Effector memory CD4-positive, alpha-beta T cell (primary cell): ENCODE measurements around the gene IL1RAPL2.

Source experiments
- DNase-seq, 3 donors: peaks; one replicate each; pipeline ENCODE4 v3.0.0-alpha.2; 2020
- H3K27ac ChIP-seq: 2 replicates; pipeline ENCODE4 v1.7.0; 2013; ENCODE audit warnings: mild to moderate bottlenecking, low read length, moderate library complexity; ENCODE audit not compliant: insufficient read depth, poor library complexity, severe bottlenecking
- H3K27me3 ChIP-seq: replicated peaks from 2 replicates; pipeline ENCODE4 v1.7.0; 2013; ENCODE audit warnings: mild to moderate bottlenecking, low read length; ENCODE audit not compliant: insufficient read depth, control insufficient read depth, poor library complexity, severe bottlenecking
- H3K36me3 ChIP-seq: 2 replicates; pipeline ENCODE4 v1.7.0; 2013; ENCODE audit warnings: mild to moderate bottlenecking, low read length, moderate library complexity; ENCODE audit not compliant: control insufficient read depth, insufficient read depth
- H3K4me1 ChIP-seq: 2 replicates; pipeline ENCODE4 v1.7.0; 2013; ENCODE audit warnings: low read length, mild to moderate bottlenecking; ENCODE audit not compliant: control insufficient read depth, insufficient read depth, poor library complexity, severe bottlenecking
- H3K4me3 ChIP-seq: 2 replicates; pipeline ENCODE4 v1.7.0; 2013; ENCODE audit warnings: low read length, low read depth, mild to moderate bottlenecking; ENCODE audit not compliant: insufficient read depth, poor library complexity, severe bottlenecking
- H3K9me3 ChIP-seq: 2 replicates; pipeline ENCODE4 v1.7.0; 2013; ENCODE audit warnings: mild to moderate bottlenecking, low read length, moderate library complexity; ENCODE audit not compliant: control insufficient read depth

The IL1RAPL2 gene

GRCh38 chrX:104568304-104568915, 2.4 kb downstream of the IL1RAPL2 start:
- DNase-seq, result no peak
- H3K27me3 ChIP-seq, result peaks cover 4% of the 10 kb centered on the region
- H3K4me1 ChIP-seq, result no peaks in the 10 kb centered on the region
- H3K9me3 ChIP-seq, result no peaks in the 10 kb centered on the region
- H3K36me3 ChIP-seq, result no peaks in the 10 kb centered on the region
- H3K4me3 ChIP-seq, result no peak overlapping the region
- H3K27ac ChIP-seq, result no peak overlapping the region

GRCh38 chrX:104618106-104618895, 52.3 kb downstream of the IL1RAPL2 start:
- DNase-seq, result no peak
- Histone ChIP-seq H3K4me3 (no peak overlapping the region), H3K27me3 (no peaks in the 10 kb centered on the region), H3K36me3 (no peaks in the 10 kb centered on the region), H3K4me1 (no peaks in the 10 kb centered on the region), H3K9me3 (no peaks in the 10 kb centered on the region), H3K27ac (no peak overlapping the region)

GRCh38 chrX:104621781-104622180, 55.8 kb downstream of the IL1RAPL2 start:
- no peak overlapping the region for H3K4me3 ChIP-seq
- DNase-seq, result no peak
- no peaks in the 10 kb centered on the region for H3K36me3 ChIP-seq

GRCh38 chrX:104641176-104641575, 75.2 kb downstream of the IL1RAPL2 start:
- Histone ChIP-seq H3K9me3 (no peaks in the 10 kb centered on the region), H3K27me3 (no peaks in the 10 kb centered on the region), H3K4me3 (no peak overlapping the region), H3K36me3 (no peaks in the 10 kb centered on the region), H3K27ac (no peak overlapping the region), H3K4me1 (no peaks in the 10 kb centered on the region)
- DNase-seq, result no peak

More at GRCh38 chrX:104621781-104622180, 55.8 kb downstream of the IL1RAPL2 start:
- H3K9me3 ChIP-seq, result no peaks in the 10 kb centered on the region
- no peaks in the 10 kb centered on the region for H3K27me3 ChIP-seq
- no peaks in the 10 kb centered on the region for H3K4me1 ChIP-seq
- no peak overlapping the region for H3K27ac ChIP-seq

GRCh38 chrX:104647084-104647483, 81.1 kb downstream of the IL1RAPL2 start:
- Histone ChIP-seq H3K4me3 (no peak overlapping the region), H3K4me1 (no peaks in the 10 kb centered on the region), H3K27ac (no peak overlapping the region), H3K27me3 (no peaks in the 10 kb centered on the region), H3K36me3 (no peaks in the 10 kb centered on the region), H3K9me3 (no peaks in the 10 kb centered on the region)
- no peak for DNase-seq

- no peak for DNase-seq
- no peaks in the 10 kb centered on the region for H3K4me1 ChIP-seq
- no peaks in the 10 kb centered on the region for H3K9me3 ChIP-seq
- H3K27ac ChIP-seq, result no peak overlapping the region
- no peaks in the 10 kb centered on the region for H3K36me3 ChIP-seq
- H3K27me3 ChIP-seq, result no peaks in the 10 kb centered on the region
- H3K4me3 ChIP-seq, result no peak overlapping the region
Measured at GRCh38 chrX:104659005-104659744, 93.2 kb downstream of the IL1RAPL2 start.

GRCh38 chrX:104660092-104660491, 94.1 kb downstream of the IL1RAPL2 start:
- no peaks in the 10 kb centered on the region for H3K27me3 ChIP-seq
- H3K9me3 ChIP-seq, result no peaks in the 10 kb centered on the region
- no peak overlapping the region for H3K27ac ChIP-seq
- H3K36me3 ChIP-seq, result no peaks in the 10 kb centered on the region
- H3K4me1 ChIP-seq, result no peaks in the 10 kb centered on the region
- no peak for DNase-seq
- H3K4me3 ChIP-seq, result no peak overlapping the region

- no peaks in the 10 kb centered on the region for H3K27me3 ChIP-seq
- no peak overlapping the region for H3K27ac ChIP-seq
- DNase-seq, result no peak
- no peak overlapping the region for H3K4me3 ChIP-seq
- no peaks in the 10 kb centered on the region for H3K4me1 ChIP-seq
- no peaks in the 10 kb centered on the region for H3K36me3 ChIP-seq
- H3K9me3 ChIP-seq, result no peaks in the 10 kb centered on the region
Measured at GRCh38 chrX:104662694-104663093, 96.7 kb downstream of the IL1RAPL2 start.

- no peak for DNase-seq
- H3K27me3 ChIP-seq, result no peaks in the 10 kb centered on the region
- H3K4me3 ChIP-seq, result no peak overlapping the region
- no peak overlapping the region for H3K27ac ChIP-seq
- H3K9me3 ChIP-seq, result no peaks in the 10 kb centered on the region
- H3K36me3 ChIP-seq, result no peaks in the 10 kb centered on the region
- H3K4me1 ChIP-seq, result no peaks in the 10 kb centered on the region
Measured at GRCh38 chrX:104665691-104666090, 99.7 kb downstream of the IL1RAPL2 start.

- no peak for DNase-seq
- H3K27me3 ChIP-seq, result no peaks in the 10 kb centered on the region
- no peak overlapping the region for H3K4me3 ChIP-seq
Measured at GRCh38 chrX:104668550-104668949, 102.6 kb downstream of the IL1RAPL2 start.

More at GRCh38 chrX:104668550-104668949, 102.6 kb downstream of the IL1RAPL2 start:
- H3K4me1 ChIP-seq, result no peaks in the 10 kb centered on the region
- H3K9me3 ChIP-seq, result no peaks in the 10 kb centered on the region
- no peak overlapping the region for H3K27ac ChIP-seq
- no peaks in the 10 kb centered on the region for H3K36me3 ChIP-seq
